C1 segment of cervical spinal cord (tissue), 14 donors: ENCODE results near the gene MINDY1.

Source experiments
- DNase-seq, 14 donors: peaks; one replicate each; lab custom pipeline; 2025; lab: John Stamatoyannopoulos, UW

Gene MINDY1

GRCh38 chr1:150966011-150966410 is 40.7 kb downstream of the MINDY1 start:
- DNase-seq = peak in 4 of 14 donors; percentile 6 to 43 (median 15)

GRCh38 chr1:150965605-150966004 is 41.1 kb downstream of the MINDY1 start:
- no peak for DNase-seq

GRCh38 chr1:150964164-150964489 is 42.6 kb downstream of the MINDY1 start:
- DNase-seq = no peak

GRCh38 chr1:150963321-150964163 is 43.2 kb downstream of the MINDY1 start:
- DNase-seq = no peak

GRCh38 chr1:150961756-150962155 is 44.9 kb downstream of the MINDY1 start:
- DNase-seq = no peak

GRCh38 chr1:150960646-150961045 is 46.1 kb downstream of the MINDY1 start:
- DNase-seq = no peak

- no peak for DNase-seq
These were observed 49.0 kb downstream of the MINDY1 start for GRCh38 chr1:150957666-150958065.

GRCh38 chr1:150955280-150955679 is 51.4 kb downstream of the MINDY1 start:
- no peak for DNase-seq

GRCh38 chr1:150954708-150955107 is 52.0 kb downstream of the MINDY1 start:
- no peak for DNase-seq
